Activated gamma-delta T cell treated with Interleukin-2 at 50 U/mL for 16 hours (primary cell): Measurements from ENCODE around the gene UBE2E3.
"Not testable (repeated sequence)": the region's sequence is repeated elsewhere in the genome, so short reads cannot be mapped to it uniquely, and the experiment has no call there.

Source experiments
- DNase-seq: peaks from one replicate; pipeline ENCODE4 v3.0.0-alpha.2; 2020

Gene UBE2E3

DNA sequence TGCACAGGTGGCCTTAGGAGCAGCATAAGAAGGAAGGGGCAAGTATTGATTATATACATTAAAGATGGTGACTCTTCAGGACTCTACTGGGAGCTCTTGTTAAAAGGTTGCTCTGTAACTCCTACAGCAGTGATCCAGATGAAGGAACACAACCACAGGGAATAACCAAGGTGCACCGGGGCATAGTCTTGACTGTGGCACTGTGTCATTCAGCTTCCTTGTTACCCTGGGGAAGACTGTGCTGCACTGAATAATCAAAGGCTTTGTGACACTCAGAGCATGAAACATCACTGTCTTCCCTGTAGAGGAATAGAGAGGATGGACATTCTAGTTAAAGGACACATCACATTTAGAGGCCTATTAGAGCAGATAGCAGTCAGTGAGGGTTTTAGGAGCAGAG, 105.3 kb downstream of the UBE2E3 start:
- no peak for DNase-seq

- not testable (repeated sequence) for DNase-seq
Measured at GRCh38 chr2:181091920-181092319, 111.5 kb downstream of the UBE2E3 start.

GRCh38 chr2:181095486-181095885, 115.1 kb downstream of the UBE2E3 start:
- no peak for DNase-seq

DNA sequence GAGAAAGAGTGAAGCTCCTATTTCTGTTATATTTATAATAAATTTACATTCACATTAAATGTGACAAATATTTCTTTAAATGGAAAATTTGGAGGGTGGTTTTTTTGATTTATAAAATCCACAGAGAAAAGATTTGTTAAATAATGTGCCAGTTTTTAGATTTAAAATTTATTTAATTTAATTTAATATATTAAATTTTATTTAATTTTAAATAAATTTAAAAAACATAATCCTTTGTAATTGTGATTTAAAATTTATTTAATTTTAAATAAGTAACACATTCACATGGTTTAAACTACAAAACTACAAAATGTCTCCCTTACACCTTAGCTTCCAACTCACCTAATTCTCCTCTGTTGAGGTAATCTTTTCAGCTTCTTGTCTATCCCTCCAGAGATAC, 123.3 kb downstream of the UBE2E3 start:
- no peak for DNase-seq

GRCh38 chr2:181104512-181105115, 124.2 kb downstream of the UBE2E3 start:
- DNase-seq: peak; percentile 17

- no peak for DNase-seq
Measured at GRCh38 chr2:181105562-181105961, 125.2 kb downstream of the UBE2E3 start.

DNA sequence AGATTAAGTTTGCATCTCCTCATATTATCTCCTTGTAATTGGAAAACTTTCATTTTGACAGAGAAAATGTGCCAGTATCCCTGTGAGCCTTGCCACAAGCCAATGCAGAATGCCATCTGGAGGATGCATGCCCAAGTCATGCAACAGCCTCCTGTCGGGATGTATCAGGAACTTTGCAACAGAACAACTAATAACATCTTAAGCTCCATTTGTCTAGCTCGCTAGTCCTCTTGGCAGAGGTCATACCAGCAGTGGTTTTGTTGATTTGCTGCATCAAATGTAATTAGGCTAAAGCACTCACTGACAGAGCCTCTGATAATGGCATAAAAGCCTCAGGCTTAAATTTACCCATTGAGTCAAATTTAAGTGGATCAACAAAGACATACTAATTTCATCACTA, 125.8 kb downstream of the UBE2E3 start:
- DNase-seq: no peak

GRCh38 chr2:181106789-181107627, 126.6 kb downstream of the UBE2E3 start:
- no peak for DNase-seq

- no peak for DNase-seq
Measured at GRCh38 chr2:181107628-181107945, 127.2 kb downstream of the UBE2E3 start.

DNA sequence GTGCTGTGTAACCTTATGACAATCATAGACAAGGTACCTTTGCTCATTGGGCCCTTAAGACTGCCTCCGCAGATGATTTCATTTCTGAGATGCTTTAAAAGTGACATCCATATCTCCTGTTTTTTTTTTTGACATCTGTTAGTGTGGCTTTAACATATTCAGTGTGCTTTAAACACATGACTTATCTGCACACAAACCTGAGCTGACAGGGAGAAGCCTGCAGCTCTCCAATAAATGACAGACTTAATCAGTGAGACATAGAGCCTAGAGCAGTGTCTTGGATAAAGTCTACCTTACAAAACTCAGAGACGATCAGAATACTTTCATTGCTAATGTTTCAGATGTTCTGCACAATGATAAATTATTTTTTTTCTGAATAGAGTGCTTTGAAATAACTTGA, 130.7 kb downstream of the UBE2E3 start:
- no peak for DNase-seq

DNA sequence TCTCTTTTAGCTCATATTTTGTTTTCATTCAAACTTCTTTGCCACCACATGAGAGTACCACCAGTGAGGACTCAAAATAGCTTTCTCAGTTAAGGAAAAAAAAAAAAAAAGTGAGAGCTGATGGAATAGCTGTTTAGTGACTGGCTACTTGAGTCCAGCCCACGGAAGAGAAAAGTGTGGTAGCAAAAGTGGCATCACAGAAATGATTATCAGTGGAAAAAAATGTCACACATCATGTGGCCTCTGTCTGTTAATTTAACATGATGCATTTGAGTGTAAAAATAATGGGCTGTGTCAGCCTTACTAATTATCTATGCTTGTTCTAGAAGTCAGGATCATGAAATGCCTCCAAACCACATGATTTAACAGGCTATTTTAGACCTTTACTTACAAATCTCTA, 132.5 kb downstream of the UBE2E3 start:
- no peak for DNase-seq
